GM12878 (cell line): ENCODE measurements around the gene EPHA10.

ENCODE experiments used
- CREM ChIP-seq: IDR thresholded peaks from 2 replicates; pipeline ENCODE4 v1.6.1; 2014; ENCODE audit warnings: antibody characterized with exemption, low read depth
- POLR2AphosphoS2 ChIP-seq: IDR thresholded peaks from 2 replicates; pipeline ENCODE4 v1.6.1; 2011; ENCODE audit warnings: low read depth, mild to moderate bottlenecking, low read length, improper control_type of control experiment, moderate library complexity
- POLR2AphosphoS5 ChIP-seq: IDR thresholded peaks from 2 replicates; pipeline ENCODE4 v1.6.1; 2011; ENCODE audit warnings: mild to moderate bottlenecking, low read length, inconsistent platforms
- RAD21 ChIP-seq: IDR thresholded peaks from 2 replicates; pipeline ENCODE4 v1.6.1; 2011; ENCODE audit warnings: mild to moderate bottlenecking, low read depth, low read length, moderate library complexity; ENCODE audit not compliant: insufficient read depth
- STAT3 ChIP-seq: IDR thresholded peaks from 2 replicates; pipeline ENCODE4 v1.6.1; 2011; ENCODE audit warnings: low read depth, low read length, improper control_type of control experiment
- TF ChIP-seq, protein P1 (sequence below), 3 experiments: IDR thresholded peaks in 2 of 3; conservative IDR thresholded peaks in 1 of 3; 2 replicates each; pipeline ENCODE4 v1.5.1; 2011; ENCODE audit warnings: low read depth in 3 of 3, low read length in 3 of 3, mild to moderate bottlenecking in 3 of 3, control low read depth in 2 of 3, moderate library complexity in 2 of 3, inconsistent platforms in 1 of 3, mixed read lengths in 1 of 3; ENCODE audit not compliant: control insufficient read depth in 2 of 3, insufficient read depth in 1 of 3; ENCODE audit errors: extremely low read depth in 1 of 3

- TF ChIP-seq POLR2AphosphoS2 (no peak), POLR2AphosphoS5 (no peak), STAT3 (no peak), RAD21 (no peak), CREM (no peak)
- TF ChIP-seq, protein P1, sequence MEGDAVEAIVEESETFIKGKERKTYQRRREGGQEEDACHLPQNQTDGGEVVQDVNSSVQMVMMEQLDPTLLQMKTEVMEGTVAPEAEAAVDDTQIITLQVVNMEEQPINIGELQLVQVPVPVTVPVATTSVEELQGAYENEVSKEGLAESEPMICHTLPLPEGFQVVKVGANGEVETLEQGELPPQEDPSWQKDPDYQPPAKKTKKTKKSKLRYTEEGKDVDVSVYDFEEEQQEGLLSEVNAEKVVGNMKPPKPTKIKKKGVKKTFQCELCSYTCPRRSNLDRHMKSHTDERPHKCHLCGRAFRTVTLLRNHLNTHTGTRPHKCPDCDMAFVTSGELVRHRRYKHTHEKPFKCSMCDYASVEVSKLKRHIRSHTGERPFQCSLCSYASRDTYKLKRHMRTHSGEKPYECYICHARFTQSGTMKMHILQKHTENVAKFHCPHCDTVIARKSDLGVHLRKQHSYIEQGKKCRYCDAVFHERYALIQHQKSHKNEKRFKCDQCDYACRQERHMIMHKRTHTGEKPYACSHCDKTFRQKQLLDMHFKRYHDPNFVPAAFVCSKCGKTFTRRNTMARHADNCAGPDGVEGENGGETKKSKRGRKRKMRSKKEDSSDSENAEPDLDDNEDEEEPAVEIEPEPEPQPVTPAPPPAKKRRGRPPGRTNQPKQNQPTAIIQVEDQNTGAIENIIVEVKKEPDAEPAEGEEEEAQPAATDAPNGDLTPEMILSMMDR (IDR thresholded peaks at IDR 0.05 in 2 of 3, conservative IDR thresholded peaks at IDR 0.05 in 1 of 3; ENCODE audit: control insufficient read depth in 2 of 3, extremely low read depth in 1 of 3, insufficient read depth in 1 of 3, low read depth in 3 of 3, low read length in 3 of 3) = no peak
Measured at GRCh38 chr1:37667023-37667671, 97.8 kb downstream of the EPHA10 start.
